ENCODE results near the gene PITPNM3.
"Not testable (repeated sequence)": the region's sequence is repeated elsewhere in the genome, so short reads cannot be mapped to it uniquely, and the experiment has no call there.

Gene PITPNM3

GRCh38 chr17:6556121-6557039 is at the start of gene PITPNM3:
TSS of gene PITPNM3 (minus strand) at chr17:6556555. CDS start at chr17:6556406, 149 bp downstream.
- no peak for DNase-seq (ENCODE audit: insufficient read length, low spot score)
- FAIRE-seq: no peak

DNA sequence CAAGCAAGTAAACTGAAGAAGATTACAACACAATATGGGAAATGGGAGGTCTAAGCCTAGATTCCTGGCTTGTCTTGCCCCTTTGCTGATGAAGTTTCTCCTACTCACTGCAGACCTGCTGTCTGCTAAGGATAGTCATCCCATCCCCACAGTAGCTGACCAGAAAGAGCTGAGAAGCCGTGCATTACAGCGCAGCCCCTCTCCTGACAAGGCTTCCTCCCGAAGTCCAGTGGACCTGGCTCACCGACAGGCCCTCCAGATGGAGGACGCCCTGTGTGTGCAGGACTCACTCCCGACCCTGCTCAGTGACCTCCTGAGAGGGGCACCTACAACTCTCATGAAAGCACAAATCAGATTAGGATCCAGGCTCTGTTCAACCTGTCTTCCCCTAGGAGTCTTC is 48.8 kb upstream of the PITPNM3 start:
- no peak for FAIRE-seq
- no peak for DNase-seq (ENCODE audit: insufficient read length, low spot score)

- FAIRE-seq: no peak
- DNase-seq (ENCODE audit: insufficient read length, low spot score): no peak
Observed at GRCh38 chr17:6603744-6604325, 47.5 kb upstream of the PITPNM3 start.

GRCh38 chr17:6602141-6602540 is 45.8 kb upstream of the PITPNM3 start:
- no peak for DNase-seq (ENCODE audit: insufficient read length, low spot score)
- no peak for FAIRE-seq

DNA sequence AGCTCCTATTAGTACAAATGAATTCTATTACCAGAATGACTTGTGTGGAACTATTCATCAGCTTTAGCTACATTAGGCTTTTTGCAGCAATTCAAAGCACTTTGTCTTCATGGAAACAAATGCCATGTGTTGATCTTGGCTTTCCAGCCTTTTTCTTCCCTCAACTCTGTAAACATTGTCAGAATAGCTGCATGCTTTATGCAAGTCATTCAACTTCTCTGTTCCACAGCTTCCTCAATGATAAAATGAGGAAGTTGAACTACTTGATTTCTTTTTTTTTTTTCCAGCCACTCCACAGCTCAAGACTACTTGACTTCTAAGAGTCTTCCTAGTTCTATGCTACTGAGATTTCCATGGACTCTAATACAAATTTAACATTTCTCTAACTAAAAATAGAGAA is 43.0 kb upstream of the PITPNM3 start:
- DNase-seq (ENCODE audit: insufficient read length, low spot score) (no peak), FAIRE-seq (no peak)

DNA sequence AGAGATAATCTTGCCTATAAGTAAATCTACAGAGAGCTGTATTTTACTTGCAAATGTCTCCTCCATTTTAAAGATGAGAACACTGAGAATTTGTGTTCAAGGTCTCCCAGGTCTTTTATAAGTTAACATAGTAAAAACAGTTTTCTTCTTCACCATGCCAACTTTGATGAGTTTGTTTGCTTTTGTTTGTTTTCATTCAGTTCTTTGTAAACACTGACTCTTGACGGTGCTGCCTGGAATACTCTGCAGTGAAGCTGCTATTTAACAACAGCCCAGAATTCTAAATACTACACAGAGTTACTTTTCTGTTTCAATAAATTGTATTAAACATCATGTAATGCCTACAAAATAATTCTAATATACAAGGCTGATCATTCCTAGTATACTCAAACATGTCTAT is 41.4 kb upstream of the PITPNM3 start:
- DNase-seq (ENCODE audit: insufficient read length, low spot score) (no peak), FAIRE-seq (no peak)

- FAIRE-seq: no peak
- DNase-seq (ENCODE audit: insufficient read length, low spot score): no peak
Observed at GRCh38 chr17:6596941-6597340, 40.6 kb upstream of the PITPNM3 start.

DNA sequence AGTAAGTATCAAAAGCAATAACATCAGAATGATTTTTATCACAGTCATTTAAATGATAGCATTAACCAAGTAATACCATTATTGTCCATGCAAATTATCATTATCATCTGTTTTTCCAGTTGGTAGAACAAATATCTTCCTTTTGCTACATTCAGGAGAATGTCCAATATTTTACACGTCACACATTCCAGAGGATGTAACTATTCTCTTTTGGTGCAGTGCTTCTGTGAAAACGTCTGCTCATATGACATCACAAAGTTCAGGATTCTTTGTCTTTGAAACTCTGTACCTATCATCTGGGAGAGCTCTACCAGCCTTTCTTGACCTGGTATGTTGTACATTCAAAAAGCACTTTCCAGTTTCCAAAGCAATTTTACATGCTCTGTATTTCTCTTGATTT is 40.2 kb upstream of the PITPNM3 start:
- no peak for DNase-seq (ENCODE audit: insufficient read length, low spot score)
- no peak for FAIRE-seq

DNA sequence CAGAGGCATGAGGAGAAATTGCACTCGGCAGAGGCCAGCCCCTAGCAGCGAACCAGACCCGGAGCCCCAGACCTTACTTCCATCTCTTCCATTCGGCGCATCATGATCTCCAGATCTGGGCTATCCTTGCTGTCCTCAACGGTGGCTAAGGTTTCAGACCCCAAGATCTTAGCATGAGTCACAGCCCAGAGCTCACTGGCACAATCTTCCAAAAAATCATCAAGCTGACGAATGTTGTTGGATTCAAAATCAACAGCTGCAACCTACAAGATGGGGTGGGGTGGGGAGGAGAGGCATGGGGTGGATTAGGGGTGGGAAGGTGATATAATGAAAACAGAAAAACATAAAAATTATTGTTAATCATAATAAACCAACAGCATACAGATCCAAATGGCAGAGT is 39.7 kb upstream of the PITPNM3 start:
- no peak for FAIRE-seq
- DNase-seq (ENCODE audit: insufficient read length, low spot score): no peak

- not testable (repeated sequence) for FAIRE-seq; DNase-seq (ENCODE audit: insufficient read length, low spot score)
Observed at GRCh38 chr17:6593371-6593770, 37.0 kb upstream of the PITPNM3 start.

DNA sequence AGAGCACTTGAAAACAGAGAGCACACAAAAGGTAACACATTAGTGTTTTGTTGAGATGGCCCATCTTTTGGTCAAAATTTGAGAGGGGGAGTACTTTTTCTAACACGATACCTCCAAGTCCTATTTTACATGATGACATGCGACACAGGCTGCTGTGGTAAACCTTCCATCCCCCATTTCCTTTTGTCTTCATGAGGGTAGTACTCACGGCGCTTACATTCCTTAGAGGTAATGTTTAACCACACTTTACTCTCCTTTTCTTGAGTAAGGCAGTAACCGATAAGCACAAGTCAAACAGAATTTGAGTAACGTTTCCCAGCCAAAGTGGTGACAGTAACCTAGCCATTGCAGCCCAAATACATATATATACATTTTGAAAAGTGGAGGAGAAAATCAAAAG is 35.8 kb upstream of the PITPNM3 start:
- DNase-seq (ENCODE audit: insufficient read length, low spot score) (no peak), FAIRE-seq (no peak)

- no peak for FAIRE-seq
- no peak for DNase-seq (ENCODE audit: insufficient read length, low spot score)
Observed at GRCh38 chr17:6591599-6592158, 35.3 kb upstream of the PITPNM3 start.

DNA sequence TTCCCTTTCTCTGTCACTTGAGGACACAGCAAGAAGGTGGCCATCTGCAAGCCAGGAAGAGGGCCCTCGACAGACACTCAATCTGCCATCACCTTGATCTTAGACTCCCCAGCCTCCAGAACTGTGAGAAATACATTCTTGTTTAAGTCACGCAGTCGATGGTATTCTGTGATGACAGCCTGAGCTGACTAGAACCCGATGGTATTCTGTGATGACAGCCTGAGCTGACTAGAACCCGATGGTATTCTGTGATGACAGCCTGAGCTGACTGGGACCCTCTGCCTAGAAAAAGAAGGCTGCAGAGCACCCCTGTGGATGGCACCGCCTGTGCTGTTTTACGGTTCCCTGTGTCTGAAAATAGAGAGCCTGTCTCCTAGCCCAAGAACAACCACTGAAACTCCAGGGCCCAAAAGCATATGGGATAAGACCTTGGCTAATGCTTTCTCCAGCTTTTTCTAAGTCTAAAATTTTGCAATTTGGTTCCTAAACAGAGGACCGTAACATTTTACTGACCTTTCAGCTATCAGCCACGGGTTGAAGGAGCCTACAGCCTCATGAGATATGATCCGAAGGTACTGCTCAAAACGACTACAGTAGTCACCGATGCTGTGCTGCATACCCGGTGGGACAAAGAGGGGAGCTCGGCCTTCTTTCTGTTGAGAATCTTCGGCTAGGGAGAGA is 33.1 kb upstream of the PITPNM3 start:
- FAIRE-seq: peak; percentile 81
- no peak for DNase-seq (ENCODE audit: insufficient read length, low spot score)

DNA sequence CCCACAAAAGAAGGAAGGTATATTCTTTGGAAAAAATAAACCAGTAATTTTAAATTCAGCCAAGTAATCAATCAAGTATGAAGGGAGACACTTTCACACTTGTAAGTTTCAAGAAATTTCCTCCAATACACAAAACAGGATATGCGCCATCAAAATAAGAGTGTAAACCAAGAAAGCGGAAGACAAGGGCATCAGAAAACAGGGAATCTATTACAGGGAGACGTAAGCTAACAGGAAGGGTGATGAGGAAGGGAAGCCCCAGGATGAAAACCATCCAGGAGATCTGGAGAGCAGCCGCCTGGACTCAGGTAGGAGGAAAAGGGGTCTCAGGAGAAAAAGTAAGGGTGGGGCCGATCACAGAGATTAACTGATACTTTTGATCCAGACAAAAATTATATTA is 31.8 kb upstream of the PITPNM3 start:
- DNase-seq (ENCODE audit: insufficient read length, low spot score) (no peak), FAIRE-seq (no peak)

GRCh38 chr17:6587310-6587709 is 31.0 kb upstream of the PITPNM3 start:
- FAIRE-seq (no peak), DNase-seq (ENCODE audit: insufficient read length, low spot score) (no peak)

GRCh38 chr17:6583411-6583810 is 27.1 kb upstream of the PITPNM3 start:
- no peak for FAIRE-seq
- no peak for DNase-seq (ENCODE audit: insufficient read length, low spot score)

- FAIRE-seq: no peak
- DNase-seq (ENCODE audit: insufficient read length, low spot score): no peak
Observed at GRCh38 chr17:6580625-6581024, 24.3 kb upstream of the PITPNM3 start.

- DNase-seq (ENCODE audit: insufficient read length, low spot score) (no peak), FAIRE-seq (no peak)
Observed at GRCh38 chr17:6578491-6578890, 22.1 kb upstream of the PITPNM3 start.

GRCh38 chr17:6577686-6578263 is 21.4 kb upstream of the PITPNM3 start:
- DNase-seq (ENCODE audit: insufficient read length, low spot score) (no peak), FAIRE-seq (no peak)

GRCh38 chr17:6576038-6576785 is 19.9 kb upstream of the PITPNM3 start:
- no peak for FAIRE-seq
- DNase-seq (ENCODE audit: insufficient read length, low spot score): no peak

All from HTR-8/SVneo (cell line).